HFF-Myc (cell line): ENCODE data around the gene MINDY2.

Experiments
- DNase-seq: peaks from one replicate; pipeline ENCODE4 v3.0.0-alpha.2; 2011; ENCODE audit warnings: low read depth; ENCODE audit errors: extremely low read depth
- H3K4me3 ChIP-seq: replicated peaks from 2 replicates; pipeline ENCODE4 v1.5.1; 2011; ENCODE audit warnings: low read depth, mild to moderate bottlenecking, control low read depth, low read length
- TF ChIP-seq, protein P1 (sequence below): IDR thresholded peaks from 2 replicates; pipeline ENCODE4 v1.5.1; 2012; ENCODE audit warnings: mild to moderate bottlenecking, low read depth, low read length, control low read depth; ENCODE audit errors: missing control alignments

Gene MINDY2

GRCh38 chr15:58736018-58736643 is 35.0 kb upstream of the MINDY2 start:
- TF ChIP-seq, protein P1, sequence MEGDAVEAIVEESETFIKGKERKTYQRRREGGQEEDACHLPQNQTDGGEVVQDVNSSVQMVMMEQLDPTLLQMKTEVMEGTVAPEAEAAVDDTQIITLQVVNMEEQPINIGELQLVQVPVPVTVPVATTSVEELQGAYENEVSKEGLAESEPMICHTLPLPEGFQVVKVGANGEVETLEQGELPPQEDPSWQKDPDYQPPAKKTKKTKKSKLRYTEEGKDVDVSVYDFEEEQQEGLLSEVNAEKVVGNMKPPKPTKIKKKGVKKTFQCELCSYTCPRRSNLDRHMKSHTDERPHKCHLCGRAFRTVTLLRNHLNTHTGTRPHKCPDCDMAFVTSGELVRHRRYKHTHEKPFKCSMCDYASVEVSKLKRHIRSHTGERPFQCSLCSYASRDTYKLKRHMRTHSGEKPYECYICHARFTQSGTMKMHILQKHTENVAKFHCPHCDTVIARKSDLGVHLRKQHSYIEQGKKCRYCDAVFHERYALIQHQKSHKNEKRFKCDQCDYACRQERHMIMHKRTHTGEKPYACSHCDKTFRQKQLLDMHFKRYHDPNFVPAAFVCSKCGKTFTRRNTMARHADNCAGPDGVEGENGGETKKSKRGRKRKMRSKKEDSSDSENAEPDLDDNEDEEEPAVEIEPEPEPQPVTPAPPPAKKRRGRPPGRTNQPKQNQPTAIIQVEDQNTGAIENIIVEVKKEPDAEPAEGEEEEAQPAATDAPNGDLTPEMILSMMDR: no peak
- no peak for DNase-seq
- H3K4me3 ChIP-seq: no peak overlapping the region

DNA sequence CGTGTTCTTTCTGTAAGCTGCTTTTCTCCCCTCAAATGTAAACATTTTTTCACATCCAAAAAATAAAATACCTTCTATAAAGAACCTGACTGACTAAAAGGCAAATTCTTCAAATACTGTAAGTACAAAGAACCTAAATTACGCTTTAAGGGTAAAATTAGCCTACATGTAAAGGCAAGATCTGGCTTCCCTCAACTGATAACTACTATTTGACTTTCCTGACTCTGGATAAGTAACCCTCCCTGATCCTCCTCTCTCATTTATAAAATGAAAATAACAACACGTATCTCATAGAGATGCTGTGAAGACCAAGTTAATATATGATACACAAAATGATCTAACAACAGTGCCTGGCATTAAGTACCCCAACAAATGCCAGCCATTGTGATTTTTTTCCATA is 33.8 kb upstream of the MINDY2 start:
- DNase-seq: no peak
- TF ChIP-seq, protein P1: no peak
- no peak overlapping the region for H3K4me3 ChIP-seq

DNA sequence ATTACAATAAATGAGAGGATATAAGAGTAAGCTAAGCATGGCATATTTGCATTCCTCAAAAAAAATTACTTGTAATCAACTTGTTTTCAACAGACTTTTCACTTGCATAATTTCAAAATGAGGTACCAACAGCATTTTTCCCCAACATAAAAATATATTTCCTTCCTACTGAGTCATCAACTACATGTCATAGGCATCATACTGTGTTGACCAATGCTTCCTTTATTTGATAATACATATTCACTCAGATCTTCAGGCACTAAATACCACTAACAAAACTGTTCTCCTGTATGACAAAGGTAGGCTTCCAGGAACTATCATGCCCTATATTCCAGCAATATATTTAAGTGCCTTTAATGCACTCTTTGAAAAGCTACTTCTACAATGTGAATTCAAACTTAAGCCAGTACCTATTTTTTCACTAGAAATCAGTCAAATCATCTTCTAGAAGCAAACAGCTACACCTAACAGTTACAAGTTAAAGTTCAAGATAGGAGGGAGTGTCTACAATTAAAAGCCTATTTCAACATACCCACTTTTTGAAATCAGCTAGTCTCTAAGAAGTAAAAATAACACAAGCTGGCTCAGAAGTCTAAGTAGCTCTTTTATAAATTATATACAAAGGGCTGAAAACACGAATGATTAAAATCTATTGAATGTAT is 32.9 kb upstream of the MINDY2 start:
- TF ChIP-seq, protein P1: no peak
- DNase-seq: no peak
- H3K4me3 ChIP-seq: no peak overlapping the region

DNA sequence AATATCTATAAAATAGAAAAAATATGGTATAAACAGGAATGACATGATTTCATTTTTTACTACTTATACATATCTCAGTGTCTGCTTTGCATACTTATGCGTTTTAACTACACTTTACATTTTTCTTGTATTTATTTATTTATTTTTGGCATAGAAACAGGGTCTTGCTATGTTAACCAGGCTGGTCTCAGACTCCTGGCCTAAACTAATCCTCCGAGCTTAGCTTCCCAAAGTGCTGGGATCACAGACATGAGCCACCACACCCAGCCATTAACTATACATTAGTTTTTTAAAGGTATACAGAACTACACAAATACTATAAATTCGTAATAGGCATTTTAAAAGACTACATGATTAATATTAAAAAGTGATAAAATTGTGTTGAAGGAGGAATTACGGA is 30.7 kb upstream of the MINDY2 start:
- H3K4me3 ChIP-seq: no peak overlapping the region
- TF ChIP-seq, protein P1: no peak
- DNase-seq: no peak

- no peak overlapping the region for H3K4me3 ChIP-seq
- DNase-seq: no peak
- TF ChIP-seq, protein P1: no peak
Measured at GRCh38 chr15:58741032-58741431, 30.1 kb upstream of the MINDY2 start.

DNA sequence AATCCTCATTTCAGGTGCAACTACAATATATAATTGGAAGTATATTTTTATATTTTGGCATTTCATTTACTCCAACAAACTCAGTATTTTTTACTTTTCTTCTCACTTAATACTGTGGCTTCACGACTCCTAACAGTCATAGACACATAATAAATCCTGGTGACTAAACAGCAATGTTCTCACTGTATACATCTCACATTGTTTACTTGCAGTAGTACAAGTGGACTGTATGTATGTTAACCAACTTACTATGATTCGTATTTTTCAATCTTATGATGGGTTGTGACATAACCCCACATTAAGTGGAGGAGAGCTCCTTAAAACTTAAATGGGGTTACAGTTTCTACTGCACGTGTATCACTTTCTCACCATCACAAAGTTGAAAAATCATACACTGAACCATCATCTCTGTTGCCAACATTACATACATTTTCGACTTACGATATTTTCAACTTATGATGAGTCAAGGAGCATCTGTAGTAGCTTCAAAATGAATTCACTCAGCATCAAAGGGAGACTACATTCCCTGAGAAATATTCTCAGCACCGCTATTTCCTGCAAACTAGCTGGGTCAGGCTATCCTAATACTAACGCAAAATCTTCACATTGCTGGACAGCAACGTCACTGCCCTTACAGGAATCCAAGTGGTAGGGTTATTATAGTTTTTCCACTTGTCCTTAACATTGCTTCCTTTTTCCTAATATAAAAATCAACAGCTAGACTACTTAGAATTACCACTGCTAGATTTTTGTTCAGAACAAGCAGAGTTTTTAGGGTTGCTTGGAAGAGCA is 28.9 kb upstream of the MINDY2 start:
- H3K4me3 ChIP-seq: no peak overlapping the region
- TF ChIP-seq, protein P1: no peak
- no peak for DNase-seq
